ENCODE measurements around the gene OSBPL8.
"Not testable (repeated sequence)": the region's sequence is repeated elsewhere in the genome, so short reads cannot be mapped to it uniquely, and the experiment has no call there.

OSBPL8 gene

GRCh38 chr12:76520348-76520747 lies 39.2 kb downstream of the OSBPL8 start:
- DNase-seq (ENCODE audit: low read depth), result no peak

DNA sequence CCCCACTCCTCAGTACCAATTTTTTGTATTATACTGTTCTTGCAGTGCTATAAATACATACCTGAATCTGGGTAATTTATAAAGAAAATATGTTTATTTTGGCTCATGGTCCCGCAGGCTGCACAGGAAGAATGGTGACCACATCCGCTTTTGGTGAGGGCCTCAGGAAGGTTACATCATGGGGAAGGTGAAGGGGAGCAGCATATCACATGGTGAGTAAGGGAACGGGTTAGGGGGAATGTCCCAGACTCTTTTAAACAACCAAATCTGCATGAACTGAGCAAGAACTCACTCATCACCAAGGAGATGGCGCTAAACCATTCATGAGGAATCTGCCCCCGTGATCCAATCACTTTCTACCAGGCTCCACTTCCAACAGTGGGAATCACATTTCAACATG lies 40.0 kb downstream of the OSBPL8 start:
- DNase-seq (ENCODE audit: low read depth), result no peak

- no peak for DNase-seq (ENCODE audit: low read depth)
Observed at GRCh38 chr12:76518699-76519098, 40.9 kb downstream of the OSBPL8 start.

- no peak for DNase-seq (ENCODE audit: low read depth)
Observed at GRCh38 chr12:76515271-76515670, 44.3 kb downstream of the OSBPL8 start.

GRCh38 chr12:76511116-76511716 lies 48.4 kb downstream of the OSBPL8 start:
- DNase-seq (ENCODE audit: low read depth), result not testable (repeated sequence)

GRCh38 chr12:76508128-76508980 lies 51.2 kb downstream of the OSBPL8 start:
- no peak for DNase-seq (ENCODE audit: low read depth)

GRCh38 chr12:76506149-76506548 lies 53.4 kb downstream of the OSBPL8 start:
- no peak for DNase-seq (ENCODE audit: low read depth)

GRCh38 chr12:76505050-76505449 lies 54.5 kb downstream of the OSBPL8 start:
- DNase-seq (ENCODE audit: low read depth), result no peak

- no peak for DNase-seq (ENCODE audit: low read depth)
Observed at GRCh38 chr12:76504606-76505005, 55.0 kb downstream of the OSBPL8 start.

DNA sequence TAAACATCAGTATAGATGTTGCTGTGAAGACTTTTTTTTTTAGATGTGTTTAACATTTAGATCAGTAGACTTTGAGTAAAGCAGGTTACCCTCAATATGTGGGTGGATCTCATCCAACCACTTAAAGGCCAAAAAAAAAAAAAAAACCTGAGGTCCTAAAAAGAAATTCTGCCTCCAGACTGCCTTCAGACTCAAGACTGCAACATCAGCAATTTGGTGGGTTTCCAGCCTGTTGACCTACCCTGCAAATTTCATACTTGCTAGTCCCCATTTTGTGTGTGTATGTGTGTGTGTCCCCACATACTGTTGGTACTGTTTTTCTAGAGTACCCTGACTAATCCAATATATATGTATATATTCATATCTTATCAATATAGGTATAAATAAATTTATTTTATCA lies 55.6 kb downstream of the OSBPL8 start:
- DNase-seq (ENCODE audit: low read depth), result no peak

DNA sequence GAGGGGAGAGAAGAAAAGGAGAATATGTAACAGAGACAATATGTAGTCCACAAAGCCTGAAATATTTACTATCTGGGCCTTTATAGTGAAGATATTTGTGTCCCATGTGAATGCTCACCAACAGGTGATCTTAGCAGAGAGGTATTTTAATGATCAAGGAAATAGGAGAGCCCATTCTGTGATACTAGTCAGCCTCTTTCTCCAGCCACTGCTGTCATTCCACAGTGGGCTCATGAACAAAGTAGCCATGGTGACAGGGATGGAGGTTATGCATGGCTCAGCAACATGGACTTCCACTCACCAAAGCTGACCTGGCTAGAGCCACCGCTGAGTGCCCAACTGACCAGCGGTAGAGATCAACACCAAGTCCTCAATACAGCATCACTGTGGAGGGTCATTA lies 58.2 kb downstream of the OSBPL8 start:
- DNase-seq (ENCODE audit: low read depth), result no peak

DNA sequence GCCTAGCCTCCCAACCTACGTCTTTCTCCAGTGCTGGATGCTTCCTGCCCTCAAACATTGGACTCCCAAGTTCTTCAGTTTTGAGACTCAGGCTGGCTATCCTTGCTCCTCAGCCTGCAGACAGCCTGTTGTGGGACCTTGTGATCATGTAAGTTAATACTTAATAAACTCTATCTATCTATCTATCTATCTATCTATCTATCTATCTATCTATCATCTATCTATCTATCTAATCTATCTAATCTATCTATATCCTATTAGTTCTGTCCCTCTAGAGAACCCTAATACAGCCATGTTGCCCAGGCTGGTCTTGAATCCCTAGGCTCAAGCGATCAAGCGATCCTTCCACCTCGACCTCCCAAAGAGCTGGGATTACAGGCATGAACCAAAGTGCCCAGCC lies 60.4 kb downstream of the OSBPL8 start:
- not testable (repeated sequence) for DNase-seq (ENCODE audit: low read depth)

DNA sequence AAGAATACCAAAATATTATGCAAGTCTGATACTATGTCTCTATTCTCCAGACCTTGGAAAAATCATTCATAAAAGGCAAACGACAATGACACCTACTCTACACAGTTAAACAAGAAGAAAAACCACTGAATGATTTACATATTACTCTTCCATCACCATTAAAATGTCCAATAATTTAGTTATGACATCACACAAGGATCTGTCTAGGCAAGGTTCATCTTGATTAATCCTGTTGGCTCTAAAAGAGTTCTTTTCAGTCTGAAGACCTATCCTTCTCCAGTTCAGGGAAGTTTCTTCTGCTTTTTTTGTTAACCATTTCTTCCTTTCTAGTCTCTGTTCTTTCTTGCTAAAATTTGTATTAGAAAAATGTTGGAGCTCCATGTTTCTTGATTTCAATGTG lies 64.0 kb downstream of the OSBPL8 start:
- DNase-seq (ENCODE audit: low read depth), result no peak

GRCh38 chr12:76491292-76491691 lies 68.3 kb downstream of the OSBPL8 start:
- no peak for DNase-seq (ENCODE audit: low read depth)

DNA sequence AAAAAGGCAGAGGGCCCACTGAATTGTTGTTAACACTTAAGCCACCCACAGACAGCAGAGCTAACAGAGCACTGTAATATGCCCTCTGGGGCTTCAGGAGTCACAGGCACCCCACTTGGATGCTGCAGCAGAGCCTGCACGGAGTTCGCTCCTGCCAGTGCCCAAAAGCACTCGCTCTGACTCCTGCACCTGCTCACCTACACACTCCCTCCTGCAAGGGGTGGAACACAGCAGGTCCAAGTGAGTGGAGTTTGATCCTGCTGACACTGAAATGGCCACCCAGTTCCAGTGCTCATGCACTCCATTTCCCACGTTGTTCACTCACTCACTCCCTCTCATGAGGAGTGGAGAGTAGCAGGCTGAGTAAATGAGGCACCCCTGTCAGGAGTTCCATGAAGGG lies 68.8 kb downstream of the OSBPL8 start:
- no peak for DNase-seq (ENCODE audit: low read depth)

DNA sequence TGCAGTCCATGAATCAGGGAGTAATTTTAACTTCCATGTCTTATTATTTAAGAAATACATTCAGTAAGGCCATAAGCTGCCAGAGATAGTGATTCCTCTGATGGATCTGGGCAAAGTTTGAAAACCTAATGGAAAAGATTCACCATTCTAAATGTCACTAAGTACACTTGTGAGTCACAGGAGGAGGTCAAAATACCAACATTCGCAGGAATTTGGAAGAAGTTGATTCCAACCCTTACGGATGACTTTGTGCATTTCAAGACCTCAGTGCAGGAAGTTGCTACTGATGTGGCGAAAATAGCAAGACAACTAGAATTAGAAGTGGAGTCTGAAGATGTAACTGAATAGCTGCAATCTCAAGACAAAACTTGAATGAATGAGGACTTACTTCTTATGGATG lies 69.8 kb downstream of the OSBPL8 start:
- DNase-seq (ENCODE audit: low read depth), result no peak

GRCh38 chr12:76486011-76486410 lies 73.6 kb downstream of the OSBPL8 start:
- DNase-seq (ENCODE audit: low read depth), result no peak

GRCh38 chr12:76480796-76481195 lies 78.8 kb downstream of the OSBPL8 start:
- no peak for DNase-seq (ENCODE audit: low read depth)

DNA sequence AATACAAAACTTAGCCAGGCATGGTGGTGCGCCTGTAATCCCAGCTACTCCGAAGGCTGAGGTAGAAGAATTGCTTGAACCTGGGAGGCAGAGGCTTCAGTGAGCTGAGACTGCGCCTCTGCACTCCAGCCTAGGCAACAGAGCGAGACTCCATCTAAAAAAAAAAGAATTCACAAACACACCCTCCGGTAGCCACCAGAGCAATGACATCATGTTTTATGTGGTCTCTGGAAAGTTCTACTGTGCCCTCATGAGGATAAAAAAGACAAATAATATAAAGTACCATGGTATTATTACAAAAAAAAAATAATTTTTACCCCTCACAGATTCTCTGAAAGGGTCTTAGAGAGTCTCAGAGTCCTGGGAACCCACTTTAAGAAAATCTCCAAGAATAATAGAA lies 81.5 kb downstream of the OSBPL8 start:
- no peak for DNase-seq (ENCODE audit: low read depth)

GRCh38 chr12:76472862-76473261 lies 86.7 kb downstream of the OSBPL8 start:
- DNase-seq (ENCODE audit: low read depth), result not testable (repeated sequence)

- DNase-seq (ENCODE audit: low read depth), result no peak
Observed at GRCh38 chr12:76471579-76471978, 88.0 kb downstream of the OSBPL8 start.

- DNase-seq (ENCODE audit: low read depth), result no peak
Observed at GRCh38 chr12:76470028-76470939, 89.3 kb downstream of the OSBPL8 start.

Data from activated gamma-delta T cell treated with anti-CD3 and anti-CD28 coated beads, Interleukin-2, amount 50 U/mL, for 16 hours (primary cell).